Thymus (tissue), 11 donors: ENCODE data around the gene ZNF22. TPM values are rescaled to one million over a fixed set of nuclear protein-coding genes. Genes with fewer than 3 reads are reported as not detected.

Source experiments
- DNase-seq, 9 donors: peaks; one replicate each; pipeline ENCODE4 v3.0.0-alpha.2; 2013; ENCODE audit warnings: low spot score in 9 of 9, low read depth in 6 of 9, missing footprints in 1 of 9
- H3K27ac ChIP-seq, 2 donors: one replicate each; pipeline ENCODE4 v1.5.1; 2013; ENCODE audit warnings: control low read depth in 1 of 2, low read depth in 1 of 2, low read length in 1 of 2, mild to moderate bottlenecking in 1 of 2, moderate library complexity in 1 of 2
- H3K27me3 ChIP-seq, 2 donors: one replicate each; pipeline ENCODE4 v1.5.1; 2013; ENCODE audit warnings: low read length in 1 of 2; ENCODE audit not compliant: control insufficient read depth in 2 of 2, insufficient read depth in 1 of 2
- H3K36me3 ChIP-seq, 2 donors: one replicate each; pipeline ENCODE4 v1.5.1; 2013; ENCODE audit warnings: low read length in 1 of 2, mild to moderate bottlenecking in 1 of 2, moderate library complexity in 1 of 2; ENCODE audit not compliant: control insufficient read depth in 2 of 2, insufficient read depth in 2 of 2
- H3K4me1 ChIP-seq, 2 donors: one replicate each; pipeline ENCODE4 v1.5.1; 2013; ENCODE audit warnings: low read length in 2 of 2; ENCODE audit not compliant: control insufficient read depth in 2 of 2, insufficient read depth in 2 of 2
- H3K4me3 ChIP-seq, 2 donors: one replicate each; pipeline ENCODE4 v1.5.1; 2013; ENCODE audit warnings: low read length in 2 of 2, control low read depth in 1 of 2, mild to moderate bottlenecking in 1 of 2
- H3K9me3 ChIP-seq, 2 donors: one replicate each; pipeline ENCODE4 v1.5.1; 2013; ENCODE audit warnings: low read length in 1 of 2, mild to moderate bottlenecking in 1 of 2; ENCODE audit not compliant: control insufficient read depth in 2 of 2, insufficient read depth in 1 of 2
- whole genome bisulfite sequencing: extraction: QIAGEN DNeasy Blood & Tissue Kit; methylation state at CpG from one replicate; pipeline ENCODE4 v1.1.7; 2013; 5-methylcytosine and 5-hydroxymethylcytosine counted together
- polyA plus RNA-seq: library from polyadenylated mRNA; stranded (reverse); fragments of 200-250 nt; gene quantifications from one replicate; pipeline ENCODE4 v1.2.3, GENCODE V29; 2013
- total RNA-seq: library from RNA; stranded (reverse); fragments of 120-200 nt; gene quantifications from one replicate; pipeline ENCODE4 v1.2.4, GENCODE V29; 2013
- donor health status: healthy.

The ZNF22 gene
- total and polyA plus RNA-seq, 2 donors, result 51.7 to 83.1 TPM

- H3K27me3 ChIP-seq, result no peaks in the 10 kb centered on the region
- no peak for DNase-seq
- 96% methylated on average over 11 of the region's 11 CpGs for WGBS
- H3K36me3 ChIP-seq, result no peaks in the 10 kb centered on the region
- no peak overlapping the region for H3K4me3 ChIP-seq
- H3K27ac ChIP-seq, result no peak overlapping the region
- H3K9me3 ChIP-seq, result peaks cover 0 to 3% of the 10 kb centered on the region in 2 donors
- H3K4me1 ChIP-seq, result peaks cover 43 to 77% of the 10 kb centered on the region in 2 donors
Observed at GRCh38 chr10:44961931-44962750, 38.6 kb upstream of the ZNF22 start.

- Histone ChIP-seq H3K27me3 (no peaks in the 10 kb centered on the region), H3K36me3 (no peaks in the 10 kb centered on the region), H3K9me3 (peaks cover 0 to 3% of the 10 kb centered on the region in 2 donors), H3K4me1 (peaks cover 44 to 81% of the 10 kb centered on the region in 2 donors), H3K4me3 (no peak overlapping the region), H3K27ac (peak overlapping the region in 1 of 2 donors; percentile 56)
- DNase-seq, result peak in 3 of 9 donors; percentile 41 to 76 (median 50)
- WGBS, result 37% methylated on average over 19 of the region's 19 CpGs
Observed at GRCh38 chr10:44962870-44963738, 37.6 kb upstream of the ZNF22 start.

GRCh38 chr10:44963772-44964633 is 36.7 kb upstream of the ZNF22 start:
- no peaks in the 10 kb centered on the region for H3K27me3 ChIP-seq
- no peak for DNase-seq
- no peak overlapping the region for H3K4me3 ChIP-seq
- WGBS, result 91% methylated on average over 15 of the region's 15 CpGs
- peak overlapping the region; percentile 56 to 58 for H3K27ac ChIP-seq
- no peaks in the 10 kb centered on the region for H3K36me3 ChIP-seq
- peaks cover 0 to 3% of the 10 kb centered on the region in 2 donors for H3K9me3 ChIP-seq
- peaks cover 47 to 81% of the 10 kb centered on the region in 2 donors for H3K4me1 ChIP-seq

- WGBS, result 98% methylated on average over 1 of the region's 1 CpG
- H3K9me3 ChIP-seq, result peaks cover 0 to 3% of the 10 kb centered on the region in 2 donors
- no peak overlapping the region for H3K27ac ChIP-seq
- H3K4me3 ChIP-seq, result no peak overlapping the region
- no peak for DNase-seq
- no peaks in the 10 kb centered on the region for H3K36me3 ChIP-seq
- no peaks in the 10 kb centered on the region for H3K27me3 ChIP-seq
- peaks cover 46 to 80% of the 10 kb centered on the region in 2 donors for H3K4me1 ChIP-seq
Observed at GRCh38 chr10:44965104-44965503, 35.6 kb upstream of the ZNF22 start.

GRCh38 chr10:44965651-44966097 is 35.0 kb upstream of the ZNF22 start:
- no peak for DNase-seq
- Histone ChIP-seq H3K27me3 (no peaks in the 10 kb centered on the region), H3K4me1 (peaks cover 42 to 78% of the 10 kb centered on the region in 2 donors), H3K9me3 (peaks cover 0 to 3% of the 10 kb centered on the region in 2 donors), H3K36me3 (no peaks in the 10 kb centered on the region), H3K4me3 (no peak overlapping the region), H3K27ac (no peak overlapping the region)
- WGBS, result 91% methylated on average over 6 of the region's 6 CpGs

- Histone ChIP-seq H3K4me3 (no peak overlapping the region), H3K9me3 (peaks cover 0 to 3% of the 10 kb centered on the region in 2 donors), H3K36me3 (no peaks in the 10 kb centered on the region), H3K4me1 (peaks cover 42 to 75% of the 10 kb centered on the region in 2 donors), H3K27ac (peak overlapping the region in 1 of 2 donors; percentile 40), H3K27me3 (no peaks in the 10 kb centered on the region)
- DNase-seq, result no peak
- WGBS, result 83% methylated on average over 8 of the region's 8 CpGs
Observed at GRCh38 chr10:44966129-44966815, 34.5 kb upstream of the ZNF22 start.

GRCh38 chr10:44966816-44967509 is 33.8 kb upstream of the ZNF22 start:
- WGBS, result 97% methylated on average over 8 of the region's 8 CpGs
- no peak overlapping the region for H3K4me3 ChIP-seq
- no peak overlapping the region for H3K27ac ChIP-seq
- no peaks in the 10 kb centered on the region for H3K27me3 ChIP-seq
- no peak for DNase-seq
- peaks cover 42 to 72% of the 10 kb centered on the region in 2 donors for H3K4me1 ChIP-seq
- H3K9me3 ChIP-seq, result peaks cover 0 to 3% of the 10 kb centered on the region in 2 donors
- no peaks in the 10 kb centered on the region for H3K36me3 ChIP-seq

GRCh38 chr10:44967616-44968015 is 33.1 kb upstream of the ZNF22 start:
- H3K9me3 ChIP-seq, result peaks cover 0 to 3% of the 10 kb centered on the region in 2 donors
- H3K27me3 ChIP-seq, result no peaks in the 10 kb centered on the region
- H3K4me3 ChIP-seq, result no peak overlapping the region
- WGBS, result 74% methylated on average over 4 of the region's 4 CpGs
- no peak for DNase-seq
- no peaks in the 10 kb centered on the region for H3K36me3 ChIP-seq
- peaks cover 42 to 68% of the 10 kb centered on the region in 2 donors for H3K4me1 ChIP-seq
- H3K27ac ChIP-seq, result peak overlapping the region; percentile 61 to 65
